ENCODE results near the gene NTM. TPM values are rescaled to one million over a fixed set of nuclear protein-coding genes. Genes with fewer than 3 reads are reported as not detected.
A peak's percentile ranks its signal among the peaks of the same experiment; 100 is the strongest.

NTM gene
- total RNA-seq, 4 donors from 2014 or later, result 1.4 to 2.8 (median 1.7) TPM

DNA sequence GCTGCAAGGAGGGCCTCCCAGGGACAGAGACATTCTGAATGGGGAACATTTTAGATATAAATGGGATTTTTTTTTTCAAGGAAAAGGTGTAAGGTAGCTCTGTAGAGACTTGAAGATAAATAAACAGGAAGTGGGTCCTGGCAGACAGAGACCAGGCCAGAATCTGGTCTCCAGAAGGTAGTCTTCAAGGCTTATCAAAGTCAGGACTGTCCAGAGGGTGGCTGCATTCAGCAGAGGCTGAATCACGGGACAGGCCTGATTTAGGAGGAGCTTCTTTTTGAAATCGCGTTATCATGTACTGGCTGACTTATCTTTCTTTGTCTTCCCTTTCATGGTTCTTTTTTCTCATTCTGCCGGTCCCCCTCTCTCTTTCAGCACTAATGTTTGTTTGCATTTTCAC is 542.9 kb downstream of the NTM start:
- no peaks in the 10 kb centered on the region for H3K9me3 ChIP-seq
- peaks cover 0 to 8% (median 0%) of the 10 kb centered on the region in 4 donors for H3K4me1 ChIP-seq
- DNase-seq, result no peak
- no peak overlapping the region for H3K27ac ChIP-seq
- no peaks in the 10 kb centered on the region for H3K36me3 ChIP-seq
- no peak for TF ChIP-seq CTCF (IDR thresholded peaks at IDR 0.05)
- TF ChIP-seq POLR2A (IDR thresholded peaks at IDR 0.05), result no peak
- H3K4me3 ChIP-seq, result no peak overlapping the region
- H3K27me3 ChIP-seq, result no peaks in the 10 kb centered on the region

DNA sequence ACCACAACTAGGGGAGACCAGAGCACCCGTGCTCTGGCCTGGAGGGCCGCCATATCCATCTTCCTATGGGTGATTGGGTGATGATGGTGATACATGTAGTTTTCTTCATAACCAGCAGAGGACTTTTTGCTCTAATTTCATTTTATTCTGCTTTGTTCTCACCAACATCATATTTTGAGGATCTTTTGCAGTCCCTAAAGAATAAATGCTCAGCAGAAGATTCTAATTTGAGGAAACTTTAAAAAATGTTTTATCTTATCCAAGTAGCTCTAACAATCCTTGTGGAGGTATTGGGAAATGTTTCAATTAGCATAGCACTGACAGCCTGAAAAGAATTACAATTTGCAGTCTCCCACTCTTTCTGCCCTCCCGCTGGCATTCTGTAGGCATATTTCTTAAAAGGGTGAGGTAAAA is 544.0 kb downstream of the NTM start:
- no peaks in the 10 kb centered on the region for H3K36me3 ChIP-seq
- H3K9me3 ChIP-seq, result no peaks in the 10 kb centered on the region
- H3K4me3 ChIP-seq, result no peak overlapping the region
- no peaks in the 10 kb centered on the region for H3K27me3 ChIP-seq
- TF ChIP-seq CTCF (IDR thresholded peaks at IDR 0.05), result peak in 1 of 6 experiments; percentile 11
- no peak for TF ChIP-seq POLR2A (IDR thresholded peaks at IDR 0.05)
- H3K4me1 ChIP-seq, result peaks cover 0 to 8% (median 0%) of the 10 kb centered on the region in 4 donors
- DNase-seq, result no peak
- H3K27ac ChIP-seq, result no peak overlapping the region

GRCh38 chr11:131916638-131917037 is 546.2 kb downstream of the NTM start:
- Histone ChIP-seq H3K36me3 (no peaks in the 10 kb centered on the region), H3K27ac (no peak overlapping the region), H3K4me1 (no peaks in the 10 kb centered on the region), H3K27me3 (no peaks in the 10 kb centered on the region), H3K4me3 (no peak overlapping the region), H3K9me3 (no peaks in the 10 kb centered on the region)
- TF ChIP-seq CTCF (IDR thresholded peaks at IDR 0.05) (no peak), POLR2A (IDR thresholded peaks at IDR 0.05) (no peak)
- no peak for DNase-seq

DNA sequence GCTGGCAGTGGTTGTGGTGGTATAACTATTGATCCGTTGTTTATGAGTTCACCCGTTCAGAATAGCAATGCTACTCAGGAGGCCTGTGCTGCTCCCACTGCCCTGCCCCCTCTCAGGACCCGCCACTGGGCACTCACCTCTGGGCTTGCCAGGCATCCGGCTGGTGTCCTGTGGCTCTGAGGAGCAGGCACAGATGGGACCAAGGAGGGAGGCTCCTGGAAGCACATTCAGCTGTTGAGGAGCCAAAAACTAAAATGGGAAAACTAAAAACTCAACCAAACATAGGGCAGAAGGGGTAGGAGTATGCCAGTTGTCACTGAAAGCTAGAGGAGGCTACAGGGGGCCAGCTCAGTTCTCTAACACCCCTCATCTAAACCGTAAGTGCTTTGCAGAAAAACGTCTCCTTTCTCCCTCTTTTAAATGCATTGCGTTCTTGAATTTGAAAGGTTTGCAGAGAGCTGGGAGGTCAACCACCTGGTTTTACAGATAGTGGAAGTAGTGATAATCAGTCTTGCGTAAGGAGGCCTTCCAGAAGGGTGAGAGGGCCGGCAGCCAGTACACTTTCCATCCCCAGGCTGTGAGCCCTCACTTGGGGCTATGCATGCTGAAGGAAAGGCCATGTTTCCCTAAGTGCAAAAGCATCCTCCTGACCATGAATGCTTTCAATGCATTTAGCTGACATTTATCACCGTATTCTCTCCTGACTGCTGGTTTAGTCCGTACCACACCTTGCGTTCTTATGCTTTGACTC is 547.4 kb downstream of the NTM start:
- no peaks in the 10 kb centered on the region for H3K4me1 ChIP-seq
- no peaks in the 10 kb centered on the region for H3K36me3 ChIP-seq
- no peaks in the 10 kb centered on the region for H3K9me3 ChIP-seq
- H3K27ac ChIP-seq, result no peak overlapping the region
- TF ChIP-seq CTCF (IDR thresholded peaks at IDR 0.05) (no peak), POLR2A (IDR thresholded peaks at IDR 0.05) (no peak)
- no peaks in the 10 kb centered on the region for H3K27me3 ChIP-seq
- no peak overlapping the region for H3K4me3 ChIP-seq
- no peak for DNase-seq

DNA sequence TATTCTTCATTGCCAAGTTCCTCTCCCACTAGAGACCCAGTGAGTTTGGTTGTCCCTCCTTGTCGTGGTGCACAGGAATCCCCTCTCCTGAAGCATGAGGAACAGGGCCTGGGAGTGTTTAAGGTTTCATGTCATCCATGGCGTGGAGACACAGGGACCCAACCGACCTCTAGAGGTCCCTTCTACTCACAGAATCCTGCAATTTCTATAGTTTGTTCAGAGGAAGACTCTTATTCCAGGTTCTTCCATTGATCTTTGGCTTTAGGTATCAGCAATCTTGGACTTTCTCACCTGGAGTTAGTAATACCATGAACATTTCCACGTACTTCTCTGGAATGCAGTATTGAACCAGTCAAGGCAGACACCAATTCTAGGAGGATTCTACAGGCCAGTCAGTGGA is 548.2 kb downstream of the NTM start:
- Histone ChIP-seq H3K36me3 (no peaks in the 10 kb centered on the region), H3K9me3 (no peaks in the 10 kb centered on the region), H3K27ac (no peak overlapping the region), H3K4me3 (no peak overlapping the region), H3K4me1 (no peaks in the 10 kb centered on the region), H3K27me3 (no peaks in the 10 kb centered on the region)
- no peak for DNase-seq
- TF ChIP-seq CTCF (IDR thresholded peaks at IDR 0.05), result no peak
- TF ChIP-seq POLR2A (IDR thresholded peaks at IDR 0.05), result no peak

Data from Peyer's patch (tissue), 4 donors.